GM23248 (cell line): ENCODE data around the gene CHN2. TPM values are rescaled to one million over a fixed set of nuclear protein-coding genes. Genes with fewer than 3 reads are reported as not detected.

ENCODE experiments used
- DNase-seq: peaks from one replicate; pipeline ENCODE4 v3.0.0-alpha.2; 2015
- H2AFZ ChIP-seq: fragments of 200-600 bp; sonication (generic); 2 replicates; pipeline ENCODE4 v1.6.1; 2016; ENCODE audit warnings: antibody characterized with exemption
- H3F3A ChIP-seq: fragments of 200-600 bp; sonication (generic); 2 replicates; pipeline ENCODE4 v1.6.1; 2016; ENCODE audit warnings: mild to moderate bottlenecking, antibody characterized with exemption, mixed run types; ENCODE audit not compliant: insufficient read depth
- H3K27ac ChIP-seq: fragments of 200-600 bp; sonication (generic); 2 replicates; pipeline ENCODE4 v1.5.1; 2016; ENCODE audit warnings: mild to moderate bottlenecking
- H3K27me3 ChIP-seq: fragments of 200-600 bp; sonication (generic); replicated peaks from 2 replicates; pipeline ENCODE4 v1.6.1; 2016; ENCODE audit warnings: mild to moderate bottlenecking; ENCODE audit not compliant: insufficient read depth
- H3K36me3 ChIP-seq: fragments of 200-600 bp; sonication (generic); 2 replicates; pipeline ENCODE4 v1.6.1; 2016; ENCODE audit warnings: low read depth, mild to moderate bottlenecking
- H3K4me1 ChIP-seq: fragments of 200-600 bp; sonication (generic); 2 replicates; pipeline ENCODE4 v1.6.1; 2016; ENCODE audit warnings: mild to moderate bottlenecking; ENCODE audit not compliant: insufficient read depth
- H3K4me2 ChIP-seq: fragments of 200-600 bp; sonication (generic); one replicate; pipeline ENCODE4 v1.6.1; 2016; ENCODE audit warnings: mild to moderate bottlenecking; ENCODE audit not compliant: unreplicated experiment
- H3K4me3 ChIP-seq: fragments of 200-600 bp; sonication (generic); 2 replicates; pipeline ENCODE4 v1.5.1; 2016; ENCODE audit warnings: mild to moderate bottlenecking
- H3K79me2 ChIP-seq: fragments of 200-600 bp; sonication (generic); 2 replicates; pipeline ENCODE4 v1.6.1; 2016; ENCODE audit warnings: mild to moderate bottlenecking; ENCODE audit not compliant: insufficient read depth
- H3K9ac ChIP-seq: fragments of 200-600 bp; sonication (generic); 2 replicates; pipeline ENCODE4 v1.6.1; 2016; ENCODE audit warnings: mild to moderate bottlenecking
- H3K9me2 ChIP-seq: fragments of 200-600 bp; sonication (generic); 2 replicates; pipeline ENCODE4 v1.6.1; 2016; ENCODE audit warnings: mixed run types, mild to moderate bottlenecking, moderate library complexity; ENCODE audit not compliant: insufficient read depth
- H3K9me3 ChIP-seq: fragments of 200-600 bp; sonication (generic); one replicate; pipeline ENCODE4 v1.6.1; 2017; ENCODE audit warnings: low read depth
- H4K20me1 ChIP-seq: fragments of 200-600 bp; sonication (generic); 2 replicates; pipeline ENCODE4 v1.6.0; 2016; ENCODE audit not compliant: insufficient read depth
- EZH2 ChIP-seq: fragments of 200-600 bp; sonication (generic); IDR thresholded peaks from 2 replicates; pipeline ENCODE4 v1.6.1; 2018; ENCODE audit warnings: antibody characterized with exemption, mild to moderate bottlenecking; ENCODE audit not compliant: insufficient read depth, poor library complexity, severe bottlenecking
- EZH2phosphoT487 ChIP-seq: fragments of 200-600 bp; sonication (generic); IDR thresholded peaks from 2 replicates; pipeline ENCODE4 v1.6.1; 2018; ENCODE audit warnings: antibody characterized with exemption, moderate library complexity, mild to moderate bottlenecking, low read depth; ENCODE audit not compliant: insufficient read depth
- WGBS, 2 experiments: methylation state at CpG; one replicate each; pipeline ENCODE4 v1.1.6; 2015 to 2017; ENCODE audit warnings: low lambda C conversion rate in 2 of 2, low coverage in 1 of 2; ENCODE audit errors: missing lambda C conversion rate in 2 of 2; 5-methylcytosine and 5-hydroxymethylcytosine counted together
- in situ Hi-C: fragments of 300-500 bp; cut with MboI; formaldehyde crosslinking; loops from 2 replicates; pipeline ENCODE4 v1.15.0; 2020
- polyA plus RNA-seq: library from polyadenylated mRNA; unstranded; fragments of >200 nt; fragmentation: Nextera tagmentation; extraction: Ambion mirVana; gene quantifications from 2 replicates; pipeline ENCODE4 v1.2.1, GENCODE V29; 2016
- total RNA-seq: library from RNA; depleted of rRNA; stranded (reverse); fragments of >200 nt; shearing (Covaris generic); gene quantifications from 2 replicates; pipeline ENCODE4 v1.2.3, GENCODE V29; 2014

Gene CHN2
- total and polyA plus RNA-seq, 2 experiments from 2014 or later = 1.5 to 2.3 TPM

GRCh38 chr7:29291723-29292618, 97.4 kb downstream of the CHN2 start:
- Histone ChIP-seq H3K4me2 (no peak overlapping the region), H3K27ac (no peak overlapping the region), H3K79me2 (no peaks in the 10 kb centered on the region), H3F3A (peaks cover 2% of the 10 kb centered on the region; the same call in 1 of the 2 replicates), H4K20me1 (no peaks in the 10 kb centered on the region), H3K9ac (no peak overlapping the region), H3K9me3 (no peaks in the 10 kb centered on the region), H3K9me2 (no peaks in the 10 kb centered on the region), H2AFZ (no peak overlapping the region), H3K4me1 (peaks cover 15% of the 10 kb centered on the region), H3K36me3 (no peaks in the 10 kb centered on the region), H3K27me3 (no peaks in the 10 kb centered on the region), H3K4me3 (no peak overlapping the region)
- in situ Hi-C loops = no loop called here
- no peak for TF ChIP-seq EZH2
- no peak for TF ChIP-seq EZH2phosphoT487
- WGBS, 2 experiments = 89 to 90% methylated on average over 9 of the region's 9 CpGs
- DNase-seq = no peak

GRCh38 chr7:29292886-29293658, 98.5 kb downstream of the CHN2 start:
- WGBS, 2 experiments = 81 to 86% methylated on average over 12 of the region's 12 CpGs
- Histone ChIP-seq H3K9ac (no peak overlapping the region), H3K79me2 (no peaks in the 10 kb centered on the region), H3K27me3 (no peaks in the 10 kb centered on the region), H2AFZ (no peak overlapping the region), H3K36me3 (no peaks in the 10 kb centered on the region), H3K27ac (no peak overlapping the region), H3K4me3 (no peak overlapping the region), H3K9me3 (no peaks in the 10 kb centered on the region), H3K4me2 (no peak overlapping the region), H4K20me1 (no peaks in the 10 kb centered on the region), H3F3A (no peaks in the 10 kb centered on the region), H3K9me2 (no peaks in the 10 kb centered on the region), H3K4me1 (0 out of 2 replicates have a peak, but pooled peaks cover 4% of the 10 kb centered on the region)
- in situ Hi-C loops = no loop called here
- no peak for DNase-seq
- TF ChIP-seq EZH2 (no peak), EZH2phosphoT487 (no peak)

- Histone ChIP-seq H4K20me1 (no peaks in the 10 kb centered on the region), H3F3A (no peaks in the 10 kb centered on the region), H3K79me2 (no peaks in the 10 kb centered on the region), H3K27ac (no peak overlapping the region), H3K36me3 (no peaks in the 10 kb centered on the region), H3K4me1 (no peaks in the 10 kb centered on the region), H3K4me3 (no peak overlapping the region), H2AFZ (no peak overlapping the region), H3K9me3 (no peaks in the 10 kb centered on the region), H3K4me2 (no peak overlapping the region), H3K9me2 (no peaks in the 10 kb centered on the region), H3K27me3 (no peaks in the 10 kb centered on the region; the same call in 1 of the 2 replicates), H3K9ac (no peak overlapping the region)
- no peak for DNase-seq
- TF ChIP-seq EZH2phosphoT487 = no peak
- TF ChIP-seq EZH2 = no peak
- in situ Hi-C loops = no loop called here
Observed at GRCh38 chr7:29296421-29296820, 101.8 kb downstream of the CHN2 start.

- no peak overlapping the region for H3K4me2 ChIP-seq
- WGBS, 2 experiments = 65 to 71% methylated on average over 16 of the region's 16 CpGs
- H3K4me3 ChIP-seq = no peak overlapping the region
- H3K36me3 ChIP-seq = no peaks in the 10 kb centered on the region
- no peak overlapping the region for H3K27ac ChIP-seq
- no peaks in the 10 kb centered on the region for H3K9me3 ChIP-seq
- H3K27me3 ChIP-seq = no peaks in the 10 kb centered on the region; the same call in 1 of the 2 replicates
- in situ Hi-C loops = no loop called here
- no peaks in the 10 kb centered on the region for H3F3A ChIP-seq
- no peak for DNase-seq
- no peaks in the 10 kb centered on the region for H4K20me1 ChIP-seq
- no peaks in the 10 kb centered on the region for H3K79me2 ChIP-seq
- H3K9ac ChIP-seq = no peak overlapping the region
- no peak overlapping the region for H2AFZ ChIP-seq
- no peaks in the 10 kb centered on the region for H3K9me2 ChIP-seq
- TF ChIP-seq EZH2 = no peak
- no peak for TF ChIP-seq EZH2phosphoT487
- H3K4me1 ChIP-seq = no peaks in the 10 kb centered on the region
Observed at GRCh38 chr7:29297194-29297890, 102.8 kb downstream of the CHN2 start.
